Measurements from ENCODE around the gene DHRS7.

The DHRS7 gene

GRCh38 chr14:60184905-60185555 lies 19.8 kb upstream of the DHRS7 start:
- DNase-seq (ENCODE audit: low read depth) = no peak

GRCh38 chr14:60184146-60184904 lies 19.1 kb upstream of the DHRS7 start:
- DNase-seq (ENCODE audit: low read depth) = no peak

- no peak for DNase-seq (ENCODE audit: low read depth)
Measured at GRCh38 chr14:60183741-60184140, 18.5 kb upstream of the DHRS7 start.

GRCh38 chr14:60183138-60183537 lies 17.9 kb upstream of the DHRS7 start:
- DNase-seq (ENCODE audit: low read depth) = no peak

- DNase-seq (ENCODE audit: low read depth) = no peak
Measured at GRCh38 chr14:60179431-60179869, 14.3 kb upstream of the DHRS7 start.

GRCh38 chr14:60178820-60179219 lies 13.6 kb upstream of the DHRS7 start:
- DNase-seq (ENCODE audit: low read depth) = no peak

GRCh38 chr14:60178164-60178563 lies 13.0 kb upstream of the DHRS7 start:
- DNase-seq (ENCODE audit: low read depth) = no peak

- DNase-seq (ENCODE audit: low read depth) = no peak
Measured at GRCh38 chr14:60175255-60175902, 10.2 kb upstream of the DHRS7 start.

- no peak for DNase-seq (ENCODE audit: low read depth)
Measured at GRCh38 chr14:60174352-60175254, 9.4 kb upstream of the DHRS7 start.

- no peak for DNase-seq (ENCODE audit: low read depth)
Measured at GRCh38 chr14:60171690-60172089, 6.5 kb upstream of the DHRS7 start.

GRCh38 chr14:60170948-60171347 lies 5.8 kb upstream of the DHRS7 start:
- DNase-seq (ENCODE audit: low read depth) = no peak

- no peak for DNase-seq (ENCODE audit: low read depth)
Measured at GRCh38 chr14:60169722-60170121, 4.5 kb upstream of the DHRS7 start.

GRCh38 chr14:60166142-60166541 lies 944 bp upstream of the DHRS7 start:
- no peak for DNase-seq (ENCODE audit: low read depth)

- no peak for DNase-seq (ENCODE audit: low read depth)
Measured at GRCh38 chr14:60165547-60165876, 314 bp upstream of the DHRS7 start.

- no peak for DNase-seq (ENCODE audit: low read depth)
Measured at GRCh38 chr14:60164404-60164711, 840 bp downstream of the DHRS7 start.

GRCh38 chr14:60163693-60164092 lies 1.5 kb downstream of the DHRS7 start:
- DNase-seq (ENCODE audit: low read depth) = no peak

- DNase-seq (ENCODE audit: low read depth) = no peak
Measured at GRCh38 chr14:60161196-60162107, 3.7 kb downstream of the DHRS7 start.

- no peak for DNase-seq (ENCODE audit: low read depth)
Measured at GRCh38 chr14:60160422-60160821, 4.8 kb downstream of the DHRS7 start.

- no peak for DNase-seq (ENCODE audit: low read depth)
Measured at GRCh38 chr14:60154671-60155070, 10.5 kb downstream of the DHRS7 start.

- no peak for DNase-seq (ENCODE audit: low read depth)
Measured at GRCh38 chr14:60153991-60154390, 11.2 kb downstream of the DHRS7 start.

GRCh38 chr14:60151715-60152114 lies 13.5 kb downstream of the DHRS7 start:
- peak; percentile 37 for DNase-seq (ENCODE audit: low read depth)

Measured in stimulated activated CD8-positive, alpha-beta memory T cell treated with anti-CD3 and anti-CD28 coated beads, Interleukin-7, amount 100 ng/mL, for 24 hours (primary cell).